Thyroid gland (tissue), 4 donors: ENCODE measurements around the gene CCBE1.

ENCODE experiments used
- CTCF ChIP-seq, 6 experiments: fragments of 200-600 bp in 3 of 6; fragments of 450-650 bp in 3 of 6; sonication (generic) in 3 of 6; IDR thresholded peaks; one replicate each; pipeline ENCODE4 v1.5.1; 2016 to 2019; ENCODE audit warnings: antibody characterized with exemption in 6 of 6, mild to moderate bottlenecking in 2 of 6, inconsistent platforms in 1 of 6, moderate library complexity in 1 of 6
- POLR2A ChIP-seq, 2 donors: fragments of 450-650 bp; IDR thresholded peaks; one replicate each; pipeline ENCODE4 v1.6.1; 2017; ENCODE audit warnings: antibody characterized with exemption in 2 of 2, mild to moderate bottlenecking in 2 of 2, moderate library complexity in 1 of 2

DNA sequence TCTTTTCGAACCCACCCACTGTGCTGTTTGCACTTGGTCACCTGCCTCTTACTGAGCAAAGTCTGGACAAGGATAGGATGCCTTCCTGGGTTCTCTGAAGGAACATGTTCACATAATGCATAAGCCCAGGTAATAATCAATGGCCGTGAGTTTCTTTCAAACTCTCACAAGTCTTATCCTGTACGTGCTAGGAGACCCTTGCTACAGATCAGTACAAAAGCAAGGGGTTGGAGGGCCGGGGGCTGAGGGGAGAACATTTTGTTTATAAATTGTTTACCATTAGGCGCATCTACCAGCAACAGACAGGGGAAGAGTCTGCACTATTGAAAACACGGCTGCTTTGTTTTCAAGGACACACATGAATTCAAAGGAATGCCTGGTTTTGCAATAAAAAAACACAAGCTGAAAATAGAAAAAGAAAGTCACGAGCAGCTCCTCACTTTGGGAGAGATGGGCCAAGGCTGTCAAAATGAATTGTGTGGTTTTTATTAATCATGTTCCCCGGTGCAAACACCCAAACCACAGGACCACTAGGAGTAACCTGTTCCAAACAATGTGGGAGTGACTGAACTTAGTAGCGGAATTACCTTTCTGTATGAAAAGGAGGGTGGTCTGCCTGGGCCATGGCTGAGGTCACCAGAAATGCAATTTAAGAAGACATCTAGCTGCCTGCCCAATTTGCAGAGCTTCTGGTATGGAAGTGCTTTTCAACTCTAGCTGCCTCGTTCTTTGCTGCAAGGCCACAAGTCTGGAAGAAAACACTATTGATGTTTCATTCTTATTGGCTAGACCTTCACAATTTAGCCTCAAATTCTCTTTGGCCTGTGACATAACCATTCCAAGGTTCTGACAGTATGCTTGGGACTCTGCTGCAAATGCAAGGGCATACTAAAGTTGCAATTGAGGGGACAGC, 73.5 kb downstream of the CCBE1 start:
- TF ChIP-seq POLR2A (IDR thresholded peaks at IDR 0.05) (no peak), CTCF (IDR thresholded peaks at IDR 0.05) (no peak)
